ACHN (cell line): ENCODE measurements around the gene FGD5.

ENCODE experiments used
- DNase-seq: peaks from one replicate; pipeline ENCODE4 v3.0.0-alpha.2; 2015
- in situ Hi-C: cut with HindIII; loops from 2 replicates; pipeline ENCODE4 v1.10.0; 2017; ENCODE audit warnings: low sequenced_read_pairs, low pct_ligation_motif_present, low pct_unique_long_range_greater_than_20kb

Gene FGD5

GRCh38 chr3:14980689-14981088 is 161.9 kb downstream of the FGD5 start:
- DNase-seq = no peak
- in situ Hi-C loops = no loop called here
